SK-N-SH treated with all-trans-retinoic acid at 6 μM for 48 hours (cell line): ENCODE data around the gene DNM1.
"Not testable (repeated sequence)": the region's sequence is repeated elsewhere in the genome, so short reads cannot be mapped to it uniquely, and the experiment has no call there.

Source experiments
- ATAC-seq: fragments of 200-7000 bp; cut with Tn5 transposase; 3 replicates; pipeline ENCODE4 v1.9.1; 2020; ENCODE audit warnings: mild to moderate bottlenecking, moderate library complexity
- BACH2 ChIP-seq: fragments of 250-450 bp; sonication (Bioruptor Pico); IDR thresholded peaks from 2 replicates; pipeline ENCODE4 v1.9.0; 2021; ENCODE audit warnings: mild to moderate bottlenecking, borderline replicate concordance
- CREB5 ChIP-seq: fragments of 250-450 bp; sonication (Bioruptor Pico); IDR thresholded peaks from 2 replicates; pipeline ENCODE4 v1.5.1; 2020; ENCODE audit warnings: low read depth, mild to moderate bottlenecking, moderate library complexity
- CSDC2 ChIP-seq: fragments of 250-450 bp; sonication (Bioruptor Pico); IDR thresholded peaks from 2 replicates; pipeline ENCODE4 v1.5.0; 2020; ENCODE audit warnings: mild to moderate bottlenecking, moderate library complexity
- CSRNP3 ChIP-seq: fragments of 250-450 bp; sonication (Bioruptor Pico); IDR thresholded peaks from 2 replicates; pipeline ENCODE4 v1.5.1; 2021; ENCODE audit warnings: mild to moderate bottlenecking, moderate library complexity
- GLIS3 ChIP-seq: fragments of 250-450 bp; sonication (Bioruptor Pico); IDR thresholded peaks from 2 replicates; pipeline ENCODE4 v1.5.0; 2020; ENCODE audit warnings: mild to moderate bottlenecking, moderate library complexity
- ISL1 ChIP-seq: fragments of 250-450 bp; sonication (Bioruptor Pico); IDR thresholded peaks from 2 replicates; pipeline ENCODE4 v2.1.2; 2022; ENCODE audit warnings: mild to moderate bottlenecking, moderate library complexity
- OSR1 ChIP-seq: fragments of 250-450 bp; sonication (Bioruptor Pico); IDR thresholded peaks from 2 replicates; pipeline ENCODE4 v1.8.0; 2022; ENCODE audit warnings: moderate library complexity, mild to moderate bottlenecking, inconsistent platforms
- PPARA ChIP-seq: fragments of 250-450 bp; sonication (Bioruptor Pico); IDR thresholded peaks from 2 replicates; pipeline ENCODE4 v1.5.0; 2020; ENCODE audit warnings: mild to moderate bottlenecking, borderline replicate concordance
- SNAI2 ChIP-seq: fragments of 250-450 bp; sonication (Bioruptor Pico); IDR thresholded peaks from 2 replicates; pipeline ENCODE4 v1.5.0; 2020; ENCODE audit warnings: mild to moderate bottlenecking, moderate library complexity
- TOX ChIP-seq: fragments of 250-450 bp; sonication (Bioruptor Pico); IDR thresholded peaks from 2 replicates; pipeline ENCODE4 v1.8.0; 2021; ENCODE audit warnings: mild to moderate bottlenecking, moderate library complexity, borderline replicate concordance
- TSHZ2 ChIP-seq: fragments of 250-450 bp; sonication (Bioruptor Pico); IDR thresholded peaks from 2 replicates; pipeline ENCODE4 v1.5.0; 2020; ENCODE audit warnings: mild to moderate bottlenecking, moderate library complexity
- ZFP3 ChIP-seq: fragments of 250-450 bp; sonication (Bioruptor Pico); IDR thresholded peaks from 2 replicates; pipeline ENCODE4 v1.5.0; 2020; ENCODE audit warnings: mild to moderate bottlenecking, moderate library complexity
- ZNF70 ChIP-seq: fragments of 450-650 bp; formaldehyde crosslinking; IDR thresholded peaks from 2 replicates; pipeline ENCODE4 v1.5.0; 2020; ENCODE audit warnings: mild to moderate bottlenecking, moderate library complexity
- ZNF8 ChIP-seq: fragments of 450-650 bp; formaldehyde crosslinking; IDR thresholded peaks from 2 replicates; pipeline ENCODE4 v1.5.0; 2020; ENCODE audit warnings: mild to moderate bottlenecking, moderate library complexity
- TF ChIP-seq, protein P1 (sequence below): fragments of 250-450 bp; sonication (Bioruptor Pico); IDR thresholded peaks from 2 replicates; pipeline ENCODE4 v1.8.0; 2020; ENCODE audit warnings: mild to moderate bottlenecking, moderate library complexity, borderline replicate concordance

DNM1 gene

DNA sequence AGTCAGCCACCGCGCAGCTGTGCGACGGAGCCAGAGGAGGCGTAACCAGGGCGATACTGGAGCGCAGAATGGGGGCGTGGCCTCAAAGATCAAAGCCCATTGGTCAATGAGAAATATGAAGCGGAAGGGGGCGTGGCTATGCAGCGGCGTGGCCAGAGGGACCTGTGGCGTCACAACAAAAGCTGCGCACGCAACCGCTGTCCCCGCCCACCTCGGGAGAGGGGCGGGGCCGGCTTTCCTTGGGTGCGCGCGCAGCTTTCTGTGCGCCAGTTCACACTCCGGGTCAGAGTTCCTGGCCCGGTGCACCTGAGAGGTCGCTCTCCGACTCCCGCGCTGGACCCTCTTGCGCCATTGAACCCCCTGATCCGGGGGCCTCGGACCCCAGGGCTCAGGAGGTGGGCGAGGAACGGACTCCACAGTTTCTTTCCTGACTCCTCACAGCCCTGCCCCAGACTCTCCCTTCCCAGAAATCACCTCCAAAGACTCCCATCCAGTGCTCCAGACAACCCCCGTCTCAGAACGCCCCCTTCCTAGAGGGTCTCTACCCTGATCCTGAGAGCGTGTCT lies 72.9 kb downstream of the DNM1 start, which contains the start of gene SWI5:
SWI5 (plus strand) TSS at position 269 of the 566 bp plus-strand sequence.
- TF ChIP-seq, protein P1, sequence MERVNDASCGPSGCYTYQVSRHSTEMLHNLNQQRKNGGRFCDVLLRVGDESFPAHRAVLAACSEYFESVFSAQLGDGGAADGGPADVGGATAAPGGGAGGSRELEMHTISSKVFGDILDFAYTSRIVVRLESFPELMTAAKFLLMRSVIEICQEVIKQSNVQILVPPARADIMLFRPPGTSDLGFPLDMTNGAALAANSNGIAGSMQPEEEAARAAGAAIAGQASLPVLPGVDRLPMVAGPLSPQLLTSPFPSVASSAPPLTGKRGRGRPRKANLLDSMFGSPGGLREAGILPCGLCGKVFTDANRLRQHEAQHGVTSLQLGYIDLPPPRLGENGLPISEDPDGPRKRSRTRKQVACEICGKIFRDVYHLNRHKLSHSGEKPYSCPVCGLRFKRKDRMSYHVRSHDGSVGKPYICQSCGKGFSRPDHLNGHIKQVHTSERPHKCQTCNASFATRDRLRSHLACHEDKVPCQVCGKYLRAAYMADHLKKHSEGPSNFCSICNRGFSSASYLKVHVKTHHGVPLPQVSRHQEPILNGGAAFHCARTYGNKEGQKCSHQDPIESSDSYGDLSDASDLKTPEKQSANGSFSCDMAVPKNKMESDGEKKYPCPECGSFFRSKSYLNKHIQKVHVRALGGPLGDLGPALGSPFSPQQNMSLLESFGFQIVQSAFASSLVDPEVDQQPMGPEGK (CRISPR knock-in tag): no peak
- TF ChIP-seq TOX (CRISPR knock-in tag): no peak
- peak; percentile 96 for ATAC-seq

GRCh38 chr9:128276574-128277270 lies 73.5 kb downstream of the DNM1 start:
- peak; percentile 67 for ATAC-seq
- no peak for TF ChIP-seq ZNF8 (CRISPR knock-in tag)
- no peak for TF ChIP-seq SNAI2
- TF ChIP-seq CREB5 (CRISPR knock-in tag): no peak
- no peak for TF ChIP-seq BACH2 (CRISPR knock-in tag)
- no peak for TF ChIP-seq ZFP3 (CRISPR knock-in tag)
- no peak for TF ChIP-seq ZNF70 (CRISPR knock-in tag)
- no peak for TF ChIP-seq ISL1 (CRISPR knock-in tag)
- no peak for TF ChIP-seq TSHZ2
- TF ChIP-seq GLIS3 (CRISPR knock-in tag): no peak
- no peak for TF ChIP-seq OSR1
- no peak for TF ChIP-seq PPARA (CRISPR knock-in tag)

- ATAC-seq: not testable (repeated sequence)
Observed at GRCh38 chr9:128279088-128280073, 76.2 kb downstream of the DNM1 start.

GRCh38 chr9:128280084-128280622 lies 77.0 kb downstream of the DNM1 start:
- no peak for ATAC-seq
- no peak for TF ChIP-seq CSDC2 (CRISPR knock-in tag)
- TF ChIP-seq TOX (CRISPR knock-in tag): no peak
- no peak for TF ChIP-seq OSR1
- no peak for TF ChIP-seq GLIS3 (CRISPR knock-in tag)
- no peak for TF ChIP-seq CSRNP3 (CRISPR knock-in tag)
- TF ChIP-seq ISL1 (CRISPR knock-in tag): no peak
- TF ChIP-seq TSHZ2: no peak
- TF ChIP-seq, all 23 proteins: peak for 0
